Measurements from ENCODE around the gene SEMA6B.

Gene SEMA6B

DNA sequence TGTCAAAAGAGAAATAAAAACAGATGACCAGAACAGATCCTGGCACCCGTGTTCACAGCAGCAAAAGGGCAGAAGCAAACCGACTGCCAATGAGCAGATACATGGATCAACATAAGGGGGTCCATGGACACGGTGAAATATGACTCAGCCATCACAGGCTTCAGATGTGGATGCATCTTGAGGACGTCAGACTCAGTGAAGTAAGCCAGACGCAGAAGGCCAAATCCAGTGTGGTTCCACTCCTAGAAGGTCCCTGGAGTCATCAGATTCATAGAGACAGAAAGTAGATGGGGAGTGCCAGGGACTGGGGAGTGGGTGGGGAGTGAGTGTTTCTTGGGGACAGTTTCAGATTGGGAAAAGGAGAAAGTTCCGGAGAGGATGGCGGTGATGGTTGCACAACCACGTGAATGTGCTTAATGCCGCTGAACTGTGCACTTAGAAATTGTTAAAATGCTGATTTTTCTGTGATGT, 28.8 kb upstream of the SEMA6B start:
- no peak for DNase-seq

DNA sequence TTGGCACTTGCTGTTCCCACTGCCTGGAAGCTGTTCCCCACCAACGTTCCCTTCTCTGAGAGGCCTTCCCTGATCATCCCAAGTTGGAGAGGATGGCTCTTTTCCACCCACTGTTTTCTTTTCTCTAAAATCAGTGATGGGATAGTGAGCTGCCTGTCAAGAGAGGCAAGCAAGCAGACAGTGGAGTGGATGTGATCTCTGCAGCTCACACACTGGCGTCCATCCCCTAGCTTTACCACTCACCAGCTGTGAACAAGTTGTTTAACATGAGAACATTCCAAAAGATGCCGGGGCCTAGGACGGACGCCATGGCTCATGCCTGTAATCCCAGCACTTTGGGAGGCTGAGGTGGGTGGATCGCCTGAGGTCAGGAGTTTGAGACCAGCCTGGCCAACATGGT, 28.0 kb upstream of the SEMA6B start:
- no peak for DNase-seq

DNA sequence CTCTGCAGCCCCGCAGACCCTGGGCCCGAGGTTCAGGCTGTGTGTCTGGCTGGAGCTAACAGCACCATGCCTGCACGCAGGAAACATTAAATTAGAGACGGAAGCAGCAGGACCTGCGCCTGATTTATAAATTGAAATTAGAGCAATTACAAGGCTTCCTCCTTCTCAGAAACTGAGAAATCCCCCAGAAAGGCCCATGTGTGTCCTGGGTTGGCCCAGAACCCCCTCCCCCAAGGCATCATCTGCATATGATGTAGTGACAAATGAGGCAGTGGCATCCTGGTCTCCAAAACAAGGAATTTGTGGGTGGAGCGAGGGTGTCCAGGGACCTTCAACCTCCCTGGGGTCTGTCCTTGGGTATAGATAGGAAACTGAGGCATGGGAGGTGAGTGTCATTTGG, 27.2 kb upstream of the SEMA6B start:
- DNase-seq = no peak

DNA sequence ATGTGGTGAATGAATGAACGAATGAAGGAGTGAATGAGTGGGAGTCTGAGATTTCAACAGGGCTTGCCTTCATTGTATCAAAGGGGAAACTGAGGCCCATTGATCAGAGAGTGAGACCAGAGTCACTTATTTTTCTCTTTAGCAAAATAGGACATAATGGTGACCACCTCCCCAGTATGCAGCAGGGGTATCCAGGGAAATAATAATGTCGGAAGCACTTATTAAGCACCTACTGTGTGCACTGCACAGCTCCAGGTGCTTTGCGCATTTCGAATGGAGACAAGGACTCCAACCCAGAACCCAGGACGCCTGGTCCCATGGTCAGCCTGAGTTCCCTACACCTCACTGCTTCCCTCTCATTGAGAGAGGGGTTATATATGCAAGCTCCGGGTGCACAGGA, 26.8 kb upstream of the SEMA6B start:
- DNase-seq = no peak

DNA sequence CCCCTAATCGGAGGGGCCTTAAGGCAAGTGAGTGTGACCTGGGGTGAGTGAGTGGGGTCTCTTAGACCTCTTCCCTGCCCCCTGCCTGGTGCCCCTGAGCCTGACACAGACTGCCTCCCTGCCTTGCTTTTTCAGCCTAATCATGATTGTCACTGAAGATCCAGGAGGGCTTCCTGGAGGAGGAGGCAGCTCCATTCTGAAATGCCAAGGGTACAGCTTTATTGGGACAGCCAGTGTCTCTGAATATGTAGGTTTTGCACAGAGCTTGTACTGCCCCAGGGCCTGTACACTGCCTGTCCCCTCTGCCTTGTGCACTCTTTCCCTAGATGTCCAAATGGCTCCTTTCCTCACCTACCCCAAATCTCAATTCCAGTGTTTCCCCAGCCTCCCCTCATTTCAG, 26.1 kb upstream of the SEMA6B start:
- no peak for DNase-seq

DNA sequence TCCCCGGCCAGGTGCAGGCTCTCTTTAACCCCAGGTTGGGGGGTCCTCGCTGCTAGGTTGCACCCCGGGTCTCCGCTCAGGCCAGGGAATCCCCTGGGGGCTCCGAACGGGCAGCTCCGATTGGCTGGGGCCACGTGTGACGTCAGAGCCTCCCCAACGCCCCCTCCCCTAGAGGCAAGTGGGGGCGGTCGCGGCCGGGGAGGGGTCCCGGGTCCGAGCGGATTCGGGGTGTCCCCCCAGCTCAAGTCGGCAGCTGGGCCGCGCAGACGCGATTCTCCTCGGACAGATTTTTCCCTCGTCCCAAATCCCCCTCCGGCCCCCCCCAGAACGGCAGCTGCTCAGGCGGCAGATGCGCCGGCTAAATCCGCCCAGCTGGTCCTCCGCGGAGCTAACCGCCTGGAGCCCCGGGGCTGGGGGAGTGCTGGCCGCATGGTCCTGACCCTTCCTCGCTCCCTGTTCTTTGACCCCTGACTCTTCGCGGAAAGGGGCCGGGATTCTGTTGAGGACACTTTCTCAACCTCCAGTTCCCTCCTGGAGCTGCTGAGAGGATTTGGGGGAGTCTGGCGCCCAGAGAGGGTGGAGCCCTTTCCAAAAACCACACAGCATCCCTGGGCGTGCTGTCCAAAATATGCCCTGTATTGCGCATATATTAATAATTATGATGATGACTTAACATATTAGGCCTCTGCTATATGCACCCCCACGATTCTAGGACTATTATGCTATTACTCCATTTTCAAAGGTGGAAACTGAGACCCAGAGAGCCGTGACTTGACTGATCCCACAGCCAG, 25.4 kb upstream of the SEMA6B start:
- no peak for DNase-seq

DNA sequence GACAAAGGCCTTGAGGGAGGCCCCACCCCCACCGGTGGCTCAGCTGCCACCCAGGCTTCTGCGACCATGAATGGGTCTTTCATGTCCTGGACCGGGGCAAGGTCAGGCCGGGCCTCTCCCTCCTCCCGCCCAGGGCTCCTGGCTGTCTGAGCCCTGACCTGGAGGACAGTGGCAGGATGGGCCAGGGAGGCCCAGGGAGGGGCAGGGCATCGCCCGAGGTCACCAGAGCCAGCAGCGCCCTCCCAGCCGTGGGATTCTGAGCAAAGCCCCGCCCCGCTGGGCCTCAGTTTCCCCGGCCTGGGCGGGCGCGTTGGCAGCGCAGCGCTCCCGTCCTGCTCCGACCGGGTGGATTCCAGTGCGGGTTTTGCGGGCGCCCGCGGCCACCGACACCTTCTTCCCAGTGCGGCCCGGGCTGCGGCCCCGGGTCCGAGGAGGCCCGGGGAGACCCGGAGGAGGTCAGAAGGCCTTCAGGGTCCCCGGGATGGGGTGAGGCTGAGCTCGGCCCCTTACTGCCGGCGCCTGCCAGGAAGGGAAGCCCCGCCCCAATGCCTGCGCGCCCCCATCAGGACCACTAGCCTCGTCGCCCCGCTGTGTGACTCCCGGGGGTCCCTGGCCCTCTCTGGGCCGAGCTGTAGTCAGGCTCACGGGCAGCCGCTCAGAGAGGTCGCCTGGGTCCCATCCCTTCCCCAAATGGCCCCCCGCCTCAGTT, 24.6 kb upstream of the SEMA6B start:
- DNase-seq = no peak

DNA sequence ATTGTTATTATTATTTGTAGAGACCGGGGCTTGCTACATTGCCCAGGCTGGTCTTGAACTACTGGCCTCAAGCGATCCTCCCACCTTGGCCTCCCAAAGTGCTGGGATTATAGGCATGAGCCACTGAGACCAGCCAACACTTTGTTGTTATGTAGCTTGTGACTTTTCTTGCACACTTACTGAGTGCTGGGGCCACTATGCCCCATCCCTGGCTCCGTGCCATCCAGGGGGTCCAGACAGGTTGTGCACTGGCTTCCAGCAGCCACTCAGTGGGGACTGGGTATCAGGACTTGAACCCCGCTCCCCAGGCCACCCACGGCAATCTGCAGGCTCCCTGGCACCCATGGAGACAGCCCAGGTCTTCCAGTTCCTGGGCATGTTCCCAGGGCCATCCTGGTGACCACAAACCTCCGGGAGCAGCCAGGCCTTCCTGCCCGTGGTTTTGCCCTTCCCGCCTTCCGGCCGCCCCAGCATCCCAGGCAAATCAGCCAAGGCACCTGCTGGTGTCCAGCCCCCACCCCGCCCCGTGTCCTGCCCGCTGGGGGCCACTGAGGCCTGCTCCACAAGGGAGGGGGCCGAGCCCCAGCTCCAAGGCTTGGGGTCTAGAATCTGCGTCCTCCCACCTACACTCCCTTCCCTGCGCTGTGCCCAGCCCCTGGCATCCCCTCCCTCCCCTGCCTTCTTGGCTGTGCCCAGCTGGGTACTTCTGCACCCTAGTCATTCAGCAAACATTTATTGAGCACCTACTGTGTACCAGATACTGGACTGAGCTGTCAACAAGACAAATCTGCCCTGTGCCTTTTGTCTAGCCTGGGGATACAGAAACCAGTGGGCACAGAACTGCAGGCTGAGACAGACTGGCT, 23.7 kb upstream of the SEMA6B start:
- no peak for DNase-seq

DNA sequence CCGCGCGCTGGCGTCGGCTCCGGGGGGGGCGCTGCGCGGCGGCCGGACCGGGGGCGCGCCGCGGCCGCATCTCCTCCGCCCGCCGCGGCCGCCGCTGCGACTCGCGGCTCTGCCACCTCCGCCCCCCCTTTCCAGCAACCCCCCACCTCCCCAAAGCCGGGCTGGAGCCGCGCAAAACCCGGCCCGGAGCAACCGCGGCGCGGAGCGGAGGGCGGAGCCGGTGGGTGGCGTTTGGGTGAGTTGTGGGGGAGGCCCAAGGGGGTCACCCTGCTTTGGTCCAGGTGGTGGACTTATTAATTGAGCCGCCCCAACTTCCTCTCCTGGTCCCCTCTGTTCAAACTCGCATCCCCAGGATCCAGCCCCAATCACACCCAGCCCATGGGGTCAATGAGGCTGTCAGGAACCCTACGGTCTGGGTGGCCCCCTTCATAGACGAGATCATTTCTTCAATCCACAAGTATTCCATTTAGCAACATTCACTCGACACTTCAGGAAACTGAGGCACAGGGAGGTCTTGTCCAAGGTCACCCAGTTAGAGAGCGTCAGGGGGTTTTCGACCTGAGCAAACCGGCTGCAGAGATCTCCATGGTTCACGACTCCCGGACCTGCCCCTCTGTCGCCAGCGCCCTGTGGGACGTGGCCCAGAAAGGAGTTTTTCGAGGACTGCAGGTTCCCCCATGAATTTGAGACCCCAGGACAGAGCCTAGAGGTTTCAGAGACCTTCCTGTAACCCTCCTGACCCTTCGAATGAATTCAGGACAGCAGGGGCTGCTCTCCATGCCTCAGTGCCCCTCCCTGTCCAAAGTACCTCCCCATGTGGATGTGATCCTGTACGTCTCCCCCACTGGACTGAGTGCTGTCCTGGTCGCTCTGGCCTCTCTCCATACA, 22.4 kb upstream of the SEMA6B start:
- no peak for DNase-seq

DNA sequence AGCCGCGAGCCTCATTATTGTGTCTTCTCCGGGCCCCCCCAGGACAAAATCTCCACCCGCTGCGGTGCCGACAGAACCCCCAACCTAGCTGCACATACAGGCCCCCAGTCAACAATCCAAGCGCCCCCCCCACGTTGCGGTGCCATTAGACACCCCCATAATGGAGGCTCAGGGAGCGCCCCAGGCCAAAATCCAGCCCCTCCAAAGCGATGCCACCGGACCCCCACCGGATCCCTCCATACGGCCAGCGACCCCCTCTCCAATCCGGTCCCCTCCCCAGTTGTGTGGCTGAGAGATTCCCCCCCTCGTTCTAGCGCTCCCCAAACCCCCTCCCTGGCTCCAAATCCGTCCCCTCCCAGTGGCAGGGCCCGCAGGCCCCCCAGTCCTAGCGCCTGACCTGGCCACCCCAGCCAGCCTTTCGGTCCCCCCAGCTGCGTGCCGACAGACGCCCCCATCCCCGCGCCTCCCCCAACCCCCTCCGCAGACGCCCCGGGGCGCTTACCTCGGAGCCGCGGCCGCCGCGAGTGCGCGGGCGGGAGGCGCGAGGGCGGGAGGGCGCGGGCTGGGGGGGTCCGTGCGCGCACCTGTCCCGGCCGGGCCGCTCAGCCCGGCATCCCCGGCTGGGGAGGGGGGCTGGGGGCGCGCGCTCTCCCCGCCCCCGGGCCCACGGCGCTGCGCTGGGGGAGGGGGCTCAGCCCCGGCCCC, 21.6 kb upstream of the SEMA6B start:
- DNase-seq = no peak

DNA sequence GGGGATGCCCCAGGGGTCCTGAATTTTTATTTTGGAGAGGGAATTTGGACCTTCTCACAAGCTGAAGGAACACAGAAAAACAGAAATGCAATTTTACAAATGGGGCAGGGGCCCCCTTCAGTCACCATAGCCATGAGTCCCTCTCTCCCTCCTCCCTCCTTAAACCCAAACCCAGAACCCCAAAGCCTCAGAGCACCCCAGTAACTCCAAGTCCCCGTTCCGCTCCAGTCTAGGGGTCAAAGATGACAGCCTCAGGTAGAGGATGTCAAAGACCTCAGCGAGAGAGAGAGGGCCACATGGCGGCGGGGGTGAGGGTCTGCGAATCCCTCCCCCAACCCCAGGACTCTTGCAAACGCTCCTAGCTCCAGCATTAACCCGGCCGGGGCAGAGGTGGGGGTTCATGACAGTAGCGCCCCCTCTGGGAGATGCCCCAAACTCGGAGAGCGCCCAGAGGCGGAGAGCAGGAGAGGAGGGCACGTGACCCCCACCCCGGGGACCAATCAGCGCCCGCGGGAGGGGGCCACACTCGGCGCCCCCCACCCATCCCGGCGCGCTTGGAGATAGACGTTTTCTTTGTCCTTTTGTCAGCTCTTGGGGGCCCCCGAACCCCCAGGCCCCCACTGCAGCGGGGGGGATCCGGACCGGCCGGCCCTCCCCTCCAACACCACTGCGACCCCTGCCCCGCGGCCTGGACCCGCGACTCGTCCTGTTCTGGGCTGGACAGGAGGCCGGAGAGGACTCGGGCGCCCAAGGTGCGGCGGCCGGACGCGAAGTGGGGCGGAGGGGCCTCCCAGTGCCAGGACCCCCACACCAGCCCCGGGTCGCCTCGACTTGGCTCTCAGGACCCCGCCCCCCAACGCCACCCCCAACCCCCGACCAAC, 20.8 kb upstream of the SEMA6B start:
- DNase-seq = no peak

DNA sequence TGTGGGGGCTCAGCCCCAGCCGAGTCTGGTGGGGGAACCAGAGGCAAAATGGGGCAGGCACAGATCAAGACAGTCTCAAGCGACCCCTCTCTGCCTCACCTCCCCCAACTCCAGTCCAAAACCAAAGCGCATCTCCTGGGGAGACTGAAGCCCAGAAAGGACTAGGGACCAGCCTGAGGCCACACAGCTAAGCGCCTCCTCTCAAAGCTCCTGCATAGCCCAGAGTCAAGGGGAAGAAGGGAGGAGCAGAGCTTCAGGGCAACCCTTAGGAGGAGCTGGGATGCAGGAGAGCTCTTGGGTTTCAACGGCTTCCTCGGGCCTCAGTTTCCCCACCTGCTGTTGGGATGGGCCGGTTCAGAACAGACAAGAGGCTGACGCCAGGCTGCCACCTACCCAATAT, 19.9 kb upstream of the SEMA6B start:
- no peak for DNase-seq

DNA sequence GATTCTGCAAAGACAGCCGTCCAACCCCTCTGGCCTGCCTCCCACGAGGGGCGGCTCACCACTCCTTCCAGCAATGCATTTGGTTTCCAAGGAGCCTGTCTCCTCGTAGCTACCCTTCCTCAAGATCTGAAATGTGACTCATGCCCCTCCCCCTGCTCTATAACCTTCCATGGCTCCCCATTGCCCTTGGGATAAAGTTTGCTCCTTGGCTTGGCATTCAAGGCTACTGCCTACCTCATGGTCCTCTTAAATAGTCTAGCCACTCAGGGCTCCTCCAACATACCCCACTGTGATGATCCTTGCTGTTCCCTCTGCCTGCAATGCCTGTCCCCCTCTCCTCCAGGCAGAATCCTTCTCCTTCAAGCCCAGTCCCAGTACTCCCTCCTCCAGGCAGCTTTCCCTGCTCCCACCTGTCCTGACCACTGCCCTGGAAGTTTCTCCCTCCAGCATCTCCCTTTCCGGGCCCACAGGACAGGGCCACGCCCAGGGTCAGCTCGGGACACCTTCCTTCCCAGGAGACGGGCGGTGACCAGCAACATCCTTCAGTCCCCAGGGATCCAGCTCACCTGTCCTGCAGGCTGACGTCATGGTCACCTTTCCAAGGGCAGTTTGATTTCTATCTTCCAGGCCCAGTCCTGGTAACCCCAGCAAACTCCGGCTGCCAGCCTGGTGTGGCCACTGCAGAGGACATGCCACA, 19.2 kb upstream of the SEMA6B start:
- DNase-seq = no peak

DNA sequence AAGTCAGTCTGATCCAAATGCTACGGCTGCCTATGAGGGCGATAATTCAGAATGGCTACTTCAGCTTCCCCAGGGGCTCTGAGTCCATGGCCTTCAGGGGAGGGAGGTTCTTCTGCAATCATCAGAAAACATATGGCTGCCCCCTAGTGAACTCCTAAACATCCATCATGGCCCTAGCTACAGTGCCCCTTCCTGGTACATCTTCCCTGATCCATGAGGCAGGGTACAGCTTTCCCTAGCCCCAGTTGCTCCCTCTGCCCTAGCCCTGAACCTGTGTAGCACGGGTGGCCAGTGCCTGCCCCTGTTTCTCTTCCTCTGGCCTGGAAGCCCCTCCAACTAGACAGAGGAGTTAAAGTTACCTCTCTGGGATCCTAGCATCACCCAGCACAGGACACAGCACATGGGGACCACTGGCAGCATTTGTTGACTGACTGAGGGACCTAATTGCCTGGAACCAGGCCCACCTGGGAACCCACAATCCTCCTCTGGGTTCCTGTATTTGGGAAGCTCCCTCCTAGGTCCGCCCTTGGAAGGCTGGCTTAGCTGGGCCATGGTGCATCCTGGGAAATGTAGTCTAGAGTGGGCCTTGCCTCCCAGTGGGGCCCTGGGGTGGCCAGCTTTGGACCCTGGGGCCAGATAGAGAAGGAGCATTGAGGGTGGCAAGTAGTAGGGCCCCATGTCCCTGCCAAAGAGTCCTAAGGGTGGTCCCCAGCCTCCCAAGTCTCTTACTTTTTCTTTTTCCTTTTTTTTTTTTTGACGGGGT, 17.7 kb upstream of the SEMA6B start:
- DNase-seq = no peak

DNA sequence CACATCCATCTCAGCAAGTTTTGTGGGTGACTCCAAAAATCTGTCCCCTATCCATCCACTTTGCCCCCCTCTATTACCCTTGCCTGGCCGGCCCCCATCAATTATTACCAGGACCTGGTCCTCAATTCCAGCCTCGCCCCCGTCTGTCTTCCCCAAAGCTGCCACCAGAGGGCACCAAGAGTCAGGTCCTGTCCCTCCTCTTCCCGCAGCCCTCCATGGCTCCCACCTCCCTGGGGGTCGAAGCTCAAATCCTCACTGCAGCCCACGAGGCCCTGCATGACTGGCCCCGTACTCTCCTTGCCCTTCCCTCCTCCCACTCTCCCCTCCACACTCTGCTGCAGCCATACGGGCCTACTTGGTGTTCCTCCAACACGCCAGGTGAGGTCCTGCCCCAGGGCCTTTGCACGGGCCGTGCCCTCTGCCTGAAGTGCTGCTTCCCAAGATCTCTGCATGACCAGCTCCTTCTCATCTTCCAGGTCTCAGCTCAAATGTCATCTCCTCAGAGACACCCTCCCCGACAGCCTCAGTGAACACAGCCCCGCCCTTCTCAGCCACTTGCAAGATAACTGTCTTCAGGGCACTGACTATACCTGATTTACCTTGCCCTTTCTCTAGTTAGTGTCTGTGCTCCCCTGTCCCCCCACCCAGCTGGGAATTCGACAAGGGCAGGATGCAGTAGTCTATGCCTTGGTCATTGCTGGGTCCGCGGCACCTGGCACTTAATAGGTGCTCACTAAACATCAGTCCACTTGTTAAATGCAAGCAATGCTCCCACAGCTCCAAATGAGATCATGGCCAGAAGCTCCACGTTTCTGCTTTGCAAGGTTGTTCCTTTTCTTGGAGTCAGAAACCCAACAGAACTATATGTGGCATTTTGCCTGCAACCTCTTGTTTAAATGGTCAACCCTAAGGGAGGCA, 16.8 kb upstream of the SEMA6B start:
- peak; percentile 45 to 71 for DNase-seq

DNA sequence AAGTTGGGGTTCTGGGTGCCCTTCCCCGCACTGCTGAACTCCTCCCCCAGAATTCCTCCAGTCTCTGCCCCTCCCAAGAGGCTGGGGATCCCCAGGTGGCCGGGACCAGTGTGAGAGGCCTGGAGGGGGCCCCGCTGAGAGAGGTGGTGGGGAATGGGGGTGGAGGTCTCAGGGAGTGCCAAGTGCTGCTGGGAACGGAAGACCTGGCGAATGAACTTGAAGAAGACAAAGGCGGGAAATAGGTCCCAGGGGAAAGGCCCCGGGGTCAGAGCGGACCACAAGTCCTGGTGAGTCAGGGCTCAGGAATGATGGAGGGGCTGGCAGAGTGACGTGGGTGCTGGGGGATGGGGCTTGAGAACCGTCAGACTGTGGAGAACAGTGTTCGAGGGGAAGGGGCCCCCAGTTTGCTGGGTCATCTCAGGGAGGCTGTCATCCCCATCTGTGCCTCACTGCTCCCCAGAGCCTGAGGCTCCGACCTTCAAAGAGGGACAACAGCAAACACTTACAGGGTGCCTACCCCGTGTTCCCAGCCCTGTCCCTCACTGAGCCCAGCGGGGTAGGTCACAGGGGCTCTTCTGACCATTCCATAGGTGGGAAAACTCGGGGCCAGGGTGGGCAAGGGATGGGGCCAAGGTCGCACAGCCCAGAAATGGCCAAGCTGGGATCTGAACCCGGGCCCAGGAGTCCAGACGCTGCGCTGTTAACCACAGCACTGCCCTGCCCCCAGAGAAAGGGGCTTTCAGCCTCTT, 16.0 kb upstream of the SEMA6B start:
- DNase-seq = no peak

DNA sequence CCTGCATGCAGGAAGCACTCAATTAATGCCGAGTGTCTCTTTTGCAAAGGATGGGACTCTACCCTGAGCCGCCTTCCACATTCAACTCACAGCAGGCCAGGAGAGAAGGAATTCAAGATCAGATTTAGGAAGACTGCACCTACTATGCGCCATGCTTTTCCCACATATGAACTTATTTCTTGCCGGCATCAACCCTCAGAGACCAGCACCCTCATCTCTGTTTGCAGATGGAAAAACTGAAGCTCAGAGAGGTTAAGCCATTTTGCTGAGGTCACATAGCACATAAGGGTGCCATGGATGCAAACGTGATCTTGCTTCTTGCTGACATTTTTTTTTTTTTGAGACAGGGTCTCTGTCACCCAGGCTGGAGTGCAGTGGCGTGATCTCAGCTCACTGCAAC, 14.2 kb upstream of the SEMA6B start:
- DNase-seq = no peak
